Inflammatory macrophage treated with lipopolysaccharide for 1 hour (primary cell): ENCODE results near the gene NAT16.
"Not testable (repeated sequence)": the region's sequence is repeated elsewhere in the genome, so short reads cannot be mapped to it uniquely, and the experiment has no call there.

Experiments
- DNase-seq, 2 donors: peaks; one replicate each; pipeline ENCODE4 v3.0.0-alpha.2; 2020 to 2022

The NAT16 gene

GRCh38 chr7:101201695-101202602, 21.9 kb upstream of the NAT16 start:
- no peak for DNase-seq

DNA sequence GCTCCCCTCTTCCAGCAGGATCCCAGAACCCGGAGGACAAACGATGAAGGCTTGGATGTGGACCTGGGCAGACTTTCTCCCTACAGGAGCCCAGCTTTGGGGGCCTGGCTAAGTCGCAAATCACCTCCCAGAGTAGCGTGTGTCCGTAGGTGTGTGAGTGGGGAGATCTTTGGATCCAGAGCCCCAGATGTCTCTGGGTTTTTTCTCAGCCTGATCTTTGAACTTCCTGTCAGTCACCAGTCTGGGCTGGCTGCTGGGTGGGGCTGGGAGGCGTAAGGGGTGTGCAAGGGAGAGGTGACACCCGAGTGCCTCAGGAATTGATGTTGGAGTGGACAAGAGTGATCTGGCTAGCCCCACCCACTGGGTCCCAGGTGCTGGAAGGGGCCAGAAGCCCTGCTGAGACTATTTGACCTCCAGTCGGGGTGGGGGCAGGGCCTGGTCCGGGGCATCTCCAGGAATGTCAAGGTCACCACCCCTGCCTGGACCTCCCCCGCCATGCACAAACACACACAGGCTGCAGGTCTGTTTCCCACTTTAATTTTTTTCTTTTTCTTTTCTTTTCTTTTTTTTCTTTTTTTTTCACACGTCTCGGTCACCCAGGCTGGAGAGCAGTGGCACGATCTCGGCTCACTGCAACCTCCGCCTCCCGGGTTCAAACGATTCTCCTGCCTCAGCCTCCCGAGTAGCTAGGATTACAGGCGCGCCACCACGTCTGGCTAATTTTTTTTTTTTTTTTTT, 20.9 kb upstream of the NAT16 start, which contains the start of gene MOGAT3:
MOGAT3 (minus strand) TSS at position 175 of the 738 bp plus-strand sequence. CDS start 182 bp downstream, outside the sequence.
- no peak for DNase-seq

GRCh38 chr7:101200504-101200861, 20.4 kb upstream of the NAT16 start:
- no peak for DNase-seq

- DNase-seq: not testable (repeated sequence)
These were observed 19.4 kb upstream of the NAT16 start for GRCh38 chr7:101199522-101199921.

DNA sequence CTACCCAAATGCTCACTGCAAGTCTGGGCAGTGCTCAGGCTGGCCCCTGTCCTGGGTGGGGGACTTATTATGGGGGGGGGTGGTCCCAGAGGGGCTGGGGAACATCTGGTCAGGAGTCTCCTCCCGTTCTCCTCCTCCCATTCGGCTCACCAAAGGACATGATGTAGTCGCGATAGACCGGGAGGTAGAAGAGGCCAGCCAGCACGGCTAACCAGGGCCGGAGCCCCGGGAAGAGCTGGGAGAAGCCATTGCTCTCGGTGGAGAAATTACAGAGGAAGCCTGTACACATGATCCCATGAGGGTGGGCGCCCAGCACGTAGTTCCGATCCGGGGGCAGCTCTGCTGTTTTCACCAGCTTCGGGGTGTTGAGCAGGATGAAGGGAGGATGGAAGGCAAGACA, 18.4 kb upstream of the NAT16 start:
- DNase-seq: no peak

GRCh38 chr7:101197991-101198390, 17.9 kb upstream of the NAT16 start:
- DNase-seq: no peak

DNA sequence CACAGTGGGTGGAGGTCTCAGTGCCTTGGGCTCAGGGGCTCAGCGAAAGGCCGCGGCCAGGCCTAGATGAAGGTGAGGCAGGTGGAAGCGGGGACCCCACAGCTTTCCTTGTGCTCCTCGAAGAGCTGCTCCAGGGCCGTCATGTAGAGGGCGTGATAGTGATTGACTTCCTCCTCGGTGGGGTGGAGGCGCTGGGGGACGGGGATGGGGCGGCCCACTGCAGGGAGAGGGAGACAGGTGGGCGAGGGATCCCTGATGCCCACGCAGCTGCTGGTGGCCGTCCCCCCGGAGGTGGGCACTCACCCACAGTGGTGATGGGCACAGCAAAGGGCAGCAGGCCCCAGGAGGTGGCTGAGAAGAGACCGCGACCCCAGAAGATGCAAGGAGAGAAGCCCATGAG, 15.8 kb upstream of the NAT16 start:
- DNase-seq: no peak

- no peak for DNase-seq
These were observed 9.0 kb upstream of the NAT16 start for GRCh38 chr7:101189109-101189508.

GRCh38 chr7:101186844-101187428, 6.8 kb upstream of the NAT16 start:
- peak; percentile 65 to 69 for DNase-seq

- no peak for DNase-seq
These were observed 6.1 kb upstream of the NAT16 start for GRCh38 chr7:101186194-101186593.

- DNase-seq: peak; percentile 38 to 64
These were observed 5.3 kb upstream of the NAT16 start for GRCh38 chr7:101185258-101185839.

GRCh38 chr7:101179713-101180112, 380 bp downstream of the NAT16 start:
- no peak for DNase-seq

DNA sequence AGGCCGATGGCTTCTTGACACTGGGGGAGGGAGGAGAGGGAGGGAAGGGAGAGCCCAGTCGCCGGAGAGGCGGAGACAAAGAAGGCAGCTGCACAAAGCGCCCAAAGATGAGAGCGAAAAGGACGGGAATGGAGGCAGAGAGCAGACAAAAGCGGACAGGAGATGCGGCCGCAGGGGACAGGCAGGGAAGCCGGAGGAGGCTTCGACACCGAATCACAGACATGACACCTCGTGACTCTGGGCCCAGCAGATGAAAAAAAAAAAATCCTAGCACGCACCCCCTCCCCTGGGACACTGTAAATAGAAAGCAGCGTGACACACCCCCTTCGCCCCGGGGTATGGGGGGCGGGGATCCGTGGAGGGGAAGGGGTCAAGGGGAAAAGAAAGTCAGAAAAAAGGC, 976 bp downstream of the NAT16 start:
- no peak for DNase-seq

GRCh38 chr7:101177644-101178043, 2.4 kb downstream of the NAT16 start:
- DNase-seq: no peak

DNA sequence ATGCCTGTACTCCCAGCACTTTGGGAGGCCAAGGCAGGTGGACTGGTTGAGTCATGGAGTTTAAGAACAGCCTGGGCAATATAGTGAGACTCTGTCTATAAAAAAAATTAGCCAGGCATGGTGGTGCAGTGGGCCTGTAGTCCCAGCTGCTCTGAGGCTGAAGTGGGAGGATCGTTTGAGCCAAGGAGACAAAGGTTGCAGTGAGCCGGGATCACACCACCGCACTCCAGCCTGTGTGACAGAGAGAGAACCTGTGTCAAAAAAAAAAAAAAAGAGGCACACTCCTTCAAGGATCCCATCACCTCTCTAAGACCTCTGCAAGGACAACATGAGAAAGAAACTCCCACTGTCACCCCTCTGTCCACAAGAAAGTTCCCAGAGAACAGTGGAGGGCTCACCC, 4.4 kb downstream of the NAT16 start:
- DNase-seq: no peak

DNA sequence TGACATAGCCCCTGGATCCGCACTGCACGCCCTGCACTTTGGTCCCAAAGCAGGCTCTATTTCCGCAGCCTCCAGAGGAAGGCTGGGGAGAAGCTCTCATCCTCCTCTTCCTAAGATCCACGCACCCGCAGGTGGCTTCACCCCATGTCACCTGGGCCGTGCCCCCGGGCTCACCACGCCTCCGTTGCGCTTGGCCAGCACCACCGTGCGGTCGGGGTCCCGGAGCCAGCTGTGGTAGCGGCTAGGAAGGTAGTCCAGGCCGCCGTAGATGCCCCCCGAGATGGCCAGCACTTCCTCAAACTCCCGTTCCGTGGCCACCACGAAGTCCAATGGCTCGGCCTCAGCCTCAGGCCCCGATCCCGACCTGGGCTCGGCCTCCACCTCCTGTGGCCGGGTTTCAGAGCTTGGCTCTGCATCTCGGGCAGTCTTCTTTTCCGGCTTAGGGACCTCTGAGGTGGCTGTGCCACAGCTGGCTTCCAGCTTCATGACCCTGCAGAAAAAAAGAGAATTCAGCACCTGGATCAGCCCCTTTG, 5.7 kb downstream of the NAT16 start:
- DNase-seq: no peak

- peak; percentile 25 to 82 for DNase-seq
These were observed 6.3 kb downstream of the NAT16 start for GRCh38 chr7:101173752-101174244.

- peak; percentile 32 to 52 for DNase-seq
These were observed 7.0 kb downstream of the NAT16 start for GRCh38 chr7:101172854-101173751.

DNA sequence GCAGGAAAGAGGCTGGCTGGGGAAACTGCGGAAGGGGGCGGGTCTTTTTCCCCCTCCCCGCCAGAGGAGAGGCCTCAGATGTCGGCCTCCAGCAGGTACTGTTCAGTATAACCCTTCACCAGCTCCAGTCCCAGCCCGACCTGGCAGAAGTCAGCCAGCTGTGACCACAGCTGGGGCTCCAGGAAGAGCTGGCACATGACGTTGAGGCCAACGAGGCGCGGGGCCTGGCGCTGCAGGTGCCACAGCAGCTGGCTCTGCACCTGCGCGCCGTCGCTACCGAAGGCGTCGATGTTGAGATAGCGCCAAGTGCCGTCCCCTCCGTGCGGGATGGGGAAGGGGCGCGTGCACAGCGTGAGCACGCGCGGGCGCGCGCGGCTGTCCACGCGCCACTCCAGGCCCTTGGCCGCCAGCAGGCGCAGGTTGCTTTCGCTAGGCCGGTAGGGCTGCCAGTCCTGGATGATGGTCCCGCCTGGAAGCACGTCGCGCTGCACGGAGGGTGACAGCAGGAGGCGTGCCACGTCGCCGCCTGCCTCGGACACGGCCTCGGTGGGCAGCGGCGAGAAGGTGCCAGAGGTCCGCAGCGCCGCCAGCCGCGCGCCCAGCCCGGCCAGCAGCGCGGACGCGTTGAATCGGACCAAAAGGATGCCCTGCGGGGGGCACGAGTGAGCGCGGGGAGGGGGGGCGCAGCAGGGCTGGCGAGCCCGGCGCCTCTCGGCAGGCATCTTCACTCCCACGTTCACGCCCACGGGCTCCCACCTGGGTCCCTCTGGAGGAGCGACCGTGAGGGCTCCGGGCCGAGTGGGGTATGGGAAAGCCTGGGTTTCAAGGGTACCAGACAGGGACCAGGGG, 7.9 kb downstream of the NAT16 start:
- no peak for DNase-seq

GRCh38 chr7:101171442-101171837, 8.7 kb downstream of the NAT16 start:
- no peak for DNase-seq
